Measurements from ENCODE around the gene PLEKHN1.

The PLEKHN1 gene

DNA sequence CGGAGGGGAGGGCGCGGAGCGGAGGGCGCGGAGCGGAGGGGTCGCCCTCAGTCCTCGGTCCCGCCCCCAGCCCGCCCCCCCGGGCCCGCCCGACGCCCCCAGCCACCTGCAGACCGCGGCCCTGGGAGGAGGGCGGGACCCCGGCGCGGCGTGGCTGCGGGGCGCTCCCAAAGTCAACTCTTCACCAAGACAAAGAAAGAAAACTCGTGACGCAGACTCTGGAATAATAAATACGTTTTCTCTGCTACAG is 32.4 kb downstream of the PLEKHN1 start:
- H3K27ac ChIP-seq (ENCODE audit: low read depth, low read length, severe bottlenecking): no peak overlapping the region
- 0 to 4% methylated on average over 12 to 15 of the region's 27 CpGs for WGBS, 2 experiments (ENCODE audit: insufficient coverage in 2 of 2)
- peak overlapping the region; percentile 68 for H3K4me3 ChIP-seq (ENCODE audit: extremely low read depth, insufficient read depth, low read length, poor library complexity, severe bottlenecking)
- no peaks in the 10 kb centered on the region for H3K9me3 ChIP-seq (ENCODE audit: control insufficient read depth, low read length)
- no peaks in the 10 kb centered on the region for H3K36me3 ChIP-seq (ENCODE audit: control insufficient read depth, insufficient read depth, low read length)
- H3K4me1 ChIP-seq (ENCODE audit: control insufficient read depth, insufficient read depth, low read length, poor library complexity, severe bottlenecking): peaks cover 17% of the 10 kb centered on the region

DNA sequence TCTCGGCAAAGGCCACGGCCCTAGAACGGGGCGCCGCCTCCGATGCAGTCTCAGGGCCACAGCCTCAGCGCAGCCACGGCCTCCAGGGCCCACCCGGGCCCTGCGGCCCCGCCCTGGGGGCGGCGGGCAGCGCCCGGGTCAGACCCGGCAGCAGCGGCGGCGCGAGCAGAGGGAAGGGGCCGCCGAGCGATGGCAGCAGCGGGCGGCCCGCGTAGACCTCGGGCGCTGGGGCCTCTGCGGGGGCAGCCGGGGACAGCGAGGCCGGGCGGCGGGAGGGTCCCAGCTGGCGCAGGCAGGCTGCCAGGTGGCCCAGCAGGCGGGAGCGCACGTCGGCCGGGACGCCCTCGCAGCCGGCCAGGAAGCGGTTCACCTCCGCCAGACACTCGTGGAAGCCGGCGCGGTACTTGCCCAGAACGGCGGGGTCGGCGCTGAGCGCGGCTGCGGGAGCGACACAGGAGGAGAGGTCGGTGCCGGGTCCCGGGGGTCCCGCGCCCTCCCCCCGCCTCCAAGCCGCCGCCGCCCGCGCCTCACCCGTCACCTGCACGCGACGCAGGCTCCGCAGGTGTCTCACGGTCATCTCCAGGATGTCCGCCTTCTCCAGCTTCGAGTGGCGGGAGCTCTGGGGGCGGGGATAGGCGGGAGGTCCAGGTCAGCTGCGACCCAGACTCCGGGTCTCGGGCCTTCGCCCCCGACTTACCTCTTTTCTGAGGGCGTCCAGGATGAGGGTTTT is 32.9 kb downstream of the PLEKHN1 start:
- Histone ChIP-seq H3K9me3 (ENCODE audit: control insufficient read depth, low read length) (no peaks in the 10 kb centered on the region), H3K4me1 (ENCODE audit: control insufficient read depth, insufficient read depth, low read length, poor library complexity, severe bottlenecking) (peaks cover 22% of the 10 kb centered on the region), H3K27ac (ENCODE audit: low read depth, low read length, severe bottlenecking) (peak overlapping the region; percentile 99), H3K36me3 (ENCODE audit: control insufficient read depth, insufficient read depth, low read length) (no peaks in the 10 kb centered on the region), H3K4me3 (ENCODE audit: extremely low read depth, insufficient read depth, low read length, poor library complexity, severe bottlenecking) (peak overlapping the region; percentile 68)
- WGBS, 2 experiments (ENCODE audit: insufficient coverage in 2 of 2): 1 to 2% methylated on average over 75 to 77 of the region's 86 CpGs

DNA sequence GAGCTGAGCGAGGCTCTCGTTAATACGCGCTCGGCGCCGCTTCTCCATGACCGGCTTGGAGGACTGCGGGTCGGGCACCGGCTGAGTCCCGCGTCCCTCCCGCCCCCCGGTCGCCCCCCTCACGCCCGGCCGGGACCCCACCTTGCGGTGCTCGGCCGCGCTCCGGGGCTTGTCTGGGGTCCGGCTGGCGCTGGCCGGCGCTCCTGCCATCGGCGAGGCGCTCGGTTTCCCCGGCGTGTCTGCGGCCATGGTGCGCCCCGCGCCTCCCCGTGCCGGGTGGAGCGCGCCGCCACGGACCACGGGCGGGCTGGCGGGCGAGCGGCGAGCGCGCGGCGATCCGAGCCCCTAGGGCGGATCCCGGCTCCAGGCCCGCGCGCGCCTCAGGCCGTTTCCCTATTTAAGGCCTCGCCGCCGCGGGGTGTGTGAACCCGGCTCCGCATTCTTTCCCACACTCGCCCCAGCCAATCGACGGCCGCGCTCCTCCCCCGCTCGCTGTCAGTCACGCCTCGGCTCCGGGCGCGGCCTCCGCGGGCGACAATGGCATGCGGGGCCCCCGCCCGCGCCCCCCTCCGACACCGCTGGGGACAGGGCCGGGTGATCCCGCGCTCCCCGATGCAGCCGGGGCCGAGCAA is 33.6 kb downstream of the PLEKHN1 start, which contains the start of gene HES4:
Gene HES4 (minus strand): TSS at position 373 of the 632 bp plus-strand sequence. CDS start 124 bp downstream, at position 249.
- WGBS, 2 experiments (ENCODE audit: insufficient coverage in 2 of 2): 1% methylated on average over 57 to 83 of the region's 95 CpGs
- H3K27ac ChIP-seq (ENCODE audit: low read depth, low read length, severe bottlenecking): peak within 1 kb of the TSS; percentile 99
- peaks cover 28% of the 10 kb centered on the region for H3K4me1 ChIP-seq (ENCODE audit: control insufficient read depth, insufficient read depth, low read length, poor library complexity, severe bottlenecking)
- no peaks in the 10 kb centered on the region for H3K9me3 ChIP-seq (ENCODE audit: control insufficient read depth, low read length)
- no peaks in the 10 kb centered on the region for H3K36me3 ChIP-seq (ENCODE audit: control insufficient read depth, insufficient read depth, low read length)
- peak within 1 kb of the TSS; percentile 68 for H3K4me3 ChIP-seq (ENCODE audit: extremely low read depth, insufficient read depth, low read length, poor library complexity, severe bottlenecking)

DNA sequence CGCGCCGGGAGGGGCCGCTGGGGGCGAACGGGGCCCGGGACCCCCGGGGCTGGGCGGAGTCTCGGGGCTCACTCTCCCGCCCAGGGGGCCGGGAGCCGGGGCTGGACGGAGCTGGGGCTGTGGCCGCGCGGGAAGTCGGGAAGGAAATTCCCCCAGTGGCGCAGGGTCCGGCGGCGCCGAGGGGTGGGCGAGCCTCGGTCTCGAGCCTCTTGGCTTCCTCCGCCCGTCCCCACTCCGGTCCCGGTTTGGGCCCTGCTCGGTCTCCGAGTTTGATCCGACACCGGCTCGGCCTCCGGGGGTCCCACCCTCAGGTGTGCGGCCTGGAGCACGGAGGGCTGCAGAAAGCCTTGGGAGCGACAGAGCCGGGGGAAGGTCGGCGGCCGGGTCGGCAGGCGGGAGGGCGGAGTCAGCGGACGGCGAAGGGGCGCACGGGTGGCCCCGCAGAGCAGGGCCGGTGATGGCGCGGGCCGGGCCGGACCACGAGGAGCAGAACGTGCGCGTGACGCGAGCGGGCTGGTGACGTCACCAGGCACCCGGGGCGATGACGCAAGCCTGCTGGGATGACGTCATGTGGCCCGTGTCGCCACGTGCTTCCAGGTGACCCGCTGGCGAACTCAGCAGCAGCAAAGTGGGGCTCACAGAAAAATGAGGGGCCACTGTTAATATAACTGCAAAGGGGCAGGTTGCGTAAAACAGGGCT is 34.2 kb downstream of the PLEKHN1 start:
- Histone ChIP-seq H3K27ac (ENCODE audit: low read depth, low read length, severe bottlenecking) (peak overlapping the region; percentile 99), H3K36me3 (ENCODE audit: control insufficient read depth, insufficient read depth, low read length) (no peaks in the 10 kb centered on the region), H3K9me3 (ENCODE audit: control insufficient read depth, low read length) (no peaks in the 10 kb centered on the region), H3K4me3 (ENCODE audit: extremely low read depth, insufficient read depth, low read length, poor library complexity, severe bottlenecking) (peak overlapping the region; percentile 68), H3K4me1 (ENCODE audit: control insufficient read depth, insufficient read depth, low read length, poor library complexity, severe bottlenecking) (peaks cover 35% of the 10 kb centered on the region)
- WGBS, 2 experiments (ENCODE audit: insufficient coverage in 2 of 2): 2% methylated on average over 68 to 70 of the region's 75 CpGs

DNA sequence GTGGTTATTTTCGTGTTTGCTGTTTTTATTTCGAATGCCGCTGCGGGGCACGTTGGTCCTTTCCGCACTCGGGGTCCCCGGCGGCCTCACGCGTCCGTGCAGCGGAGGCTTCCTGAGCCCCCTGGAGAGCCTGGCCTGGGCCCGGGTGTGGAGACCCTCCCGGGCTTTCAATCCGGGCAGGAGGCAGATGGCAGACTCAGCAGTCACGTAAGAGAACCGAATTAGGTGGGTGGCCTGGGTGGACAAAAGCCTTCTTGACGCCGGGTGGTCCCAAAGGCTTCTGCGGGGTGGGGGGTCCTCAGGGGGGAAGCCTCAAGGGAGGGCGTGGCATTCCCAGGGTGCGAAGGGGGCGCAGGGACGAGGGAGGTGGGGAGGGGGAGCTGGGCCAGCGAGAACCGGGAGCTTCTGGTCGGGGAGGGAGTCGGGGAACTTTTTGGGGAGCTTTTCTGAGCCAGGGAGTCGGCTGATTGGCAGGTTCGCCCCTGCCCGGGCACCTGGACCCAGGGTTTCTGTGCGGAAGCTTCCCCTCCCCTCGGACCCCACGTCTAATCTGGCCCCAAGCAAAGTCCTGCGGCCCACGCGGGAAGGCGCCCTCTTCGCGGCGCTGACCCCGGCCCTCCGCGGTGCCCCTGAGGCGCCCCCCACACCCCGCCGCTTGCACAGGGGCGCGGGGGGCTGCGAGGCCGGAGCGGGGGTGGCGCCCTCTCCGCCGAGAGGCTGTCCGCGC is 34.9 kb downstream of the PLEKHN1 start:
- Histone ChIP-seq H3K4me1 (ENCODE audit: control insufficient read depth, insufficient read depth, low read length, poor library complexity, severe bottlenecking) (peaks cover 40% of the 10 kb centered on the region), H3K36me3 (ENCODE audit: control insufficient read depth, insufficient read depth, low read length) (no peaks in the 10 kb centered on the region), H3K9me3 (ENCODE audit: control insufficient read depth, low read length) (no peaks in the 10 kb centered on the region), H3K4me3 (ENCODE audit: extremely low read depth, insufficient read depth, low read length, poor library complexity, severe bottlenecking) (peak overlapping the region; percentile 68), H3K27ac (ENCODE audit: low read depth, low read length, severe bottlenecking) (peak overlapping the region; percentile 99)
- 4 to 5% methylated on average over 29 to 41 of the region's 58 CpGs for WGBS, 2 experiments (ENCODE audit: insufficient coverage in 2 of 2)

DNA sequence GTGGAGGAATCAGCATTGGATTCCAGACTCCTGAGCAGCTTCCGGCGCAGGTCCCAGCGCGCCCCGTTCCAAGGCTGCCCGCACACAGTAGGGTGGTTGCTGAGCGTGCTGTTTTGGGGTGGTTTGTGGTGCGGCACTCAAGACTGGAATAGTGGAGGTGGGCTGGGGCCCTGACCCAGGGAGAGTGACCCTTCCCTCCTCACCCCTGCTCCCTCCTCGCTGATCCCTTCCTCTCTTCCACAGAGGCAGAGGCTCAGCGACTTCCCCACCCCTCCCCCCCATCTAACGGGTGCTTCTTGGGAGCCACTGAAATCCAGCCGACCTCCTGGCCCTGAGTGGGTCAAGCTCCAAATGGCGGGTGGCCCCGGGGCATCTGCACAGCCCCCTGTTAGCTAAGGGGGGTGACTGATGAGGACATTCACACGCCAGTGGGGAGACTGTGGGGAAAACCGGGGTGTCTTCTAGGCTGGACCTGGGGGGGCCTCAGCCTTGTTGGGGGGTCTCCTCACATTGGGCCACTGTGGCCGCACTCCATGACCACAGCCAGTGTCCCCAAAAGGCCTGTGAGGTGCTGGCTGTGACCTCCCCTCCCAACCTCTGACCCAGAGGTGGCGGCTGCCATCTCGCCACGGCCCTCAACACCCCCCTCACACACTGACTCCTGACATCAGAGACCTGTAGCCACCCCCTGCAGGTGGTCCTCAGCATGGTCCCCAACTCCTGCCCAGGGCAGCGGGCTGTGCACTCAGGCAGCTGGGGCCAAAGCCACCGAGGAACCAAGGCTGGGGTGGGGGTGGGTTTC is 37.5 kb downstream of the PLEKHN1 start:
- Histone ChIP-seq H3K27ac (ENCODE audit: low read depth, low read length, severe bottlenecking) (no peak overlapping the region), H3K4me3 (ENCODE audit: extremely low read depth, insufficient read depth, low read length, poor library complexity, severe bottlenecking) (no peak overlapping the region), H3K9me3 (ENCODE audit: control insufficient read depth, low read length) (no peaks in the 10 kb centered on the region), H3K4me1 (ENCODE audit: control insufficient read depth, insufficient read depth, low read length, poor library complexity, severe bottlenecking) (peaks cover 36% of the 10 kb centered on the region), H3K36me3 (ENCODE audit: control insufficient read depth, insufficient read depth, low read length) (no peaks in the 10 kb centered on the region)
- 79 to 92% methylated on average over 9 to 12 of the region's 22 CpGs for WGBS, 2 experiments (ENCODE audit: insufficient coverage in 2 of 2)

DNA sequence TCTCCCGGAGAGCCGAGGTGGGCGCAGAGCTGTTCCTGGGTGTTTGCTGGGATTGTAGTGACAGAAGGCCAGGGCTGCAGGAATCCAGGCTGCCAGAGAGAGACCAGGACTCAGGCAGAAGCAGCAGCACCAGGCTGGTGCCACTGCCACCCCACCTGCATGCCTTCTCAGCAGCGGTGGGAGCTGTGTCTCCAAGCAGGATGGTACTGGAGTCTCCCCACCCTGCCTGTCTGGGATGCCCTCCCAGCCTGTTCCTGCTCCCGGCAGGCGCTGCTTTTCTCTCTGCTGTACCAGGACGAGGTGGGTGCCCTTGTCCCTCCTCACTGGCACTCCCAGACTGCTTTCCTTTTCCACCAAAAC is 38.1 kb downstream of the PLEKHN1 start:
- 84% methylated on average over 6 to 7 of the region's 7 CpGs for WGBS, 2 experiments (ENCODE audit: insufficient coverage in 2 of 2)
- Histone ChIP-seq H3K4me3 (ENCODE audit: extremely low read depth, insufficient read depth, low read length, poor library complexity, severe bottlenecking) (no peak overlapping the region), H3K4me1 (ENCODE audit: control insufficient read depth, insufficient read depth, low read length, poor library complexity, severe bottlenecking) (peaks cover 36% of the 10 kb centered on the region)

DNA sequence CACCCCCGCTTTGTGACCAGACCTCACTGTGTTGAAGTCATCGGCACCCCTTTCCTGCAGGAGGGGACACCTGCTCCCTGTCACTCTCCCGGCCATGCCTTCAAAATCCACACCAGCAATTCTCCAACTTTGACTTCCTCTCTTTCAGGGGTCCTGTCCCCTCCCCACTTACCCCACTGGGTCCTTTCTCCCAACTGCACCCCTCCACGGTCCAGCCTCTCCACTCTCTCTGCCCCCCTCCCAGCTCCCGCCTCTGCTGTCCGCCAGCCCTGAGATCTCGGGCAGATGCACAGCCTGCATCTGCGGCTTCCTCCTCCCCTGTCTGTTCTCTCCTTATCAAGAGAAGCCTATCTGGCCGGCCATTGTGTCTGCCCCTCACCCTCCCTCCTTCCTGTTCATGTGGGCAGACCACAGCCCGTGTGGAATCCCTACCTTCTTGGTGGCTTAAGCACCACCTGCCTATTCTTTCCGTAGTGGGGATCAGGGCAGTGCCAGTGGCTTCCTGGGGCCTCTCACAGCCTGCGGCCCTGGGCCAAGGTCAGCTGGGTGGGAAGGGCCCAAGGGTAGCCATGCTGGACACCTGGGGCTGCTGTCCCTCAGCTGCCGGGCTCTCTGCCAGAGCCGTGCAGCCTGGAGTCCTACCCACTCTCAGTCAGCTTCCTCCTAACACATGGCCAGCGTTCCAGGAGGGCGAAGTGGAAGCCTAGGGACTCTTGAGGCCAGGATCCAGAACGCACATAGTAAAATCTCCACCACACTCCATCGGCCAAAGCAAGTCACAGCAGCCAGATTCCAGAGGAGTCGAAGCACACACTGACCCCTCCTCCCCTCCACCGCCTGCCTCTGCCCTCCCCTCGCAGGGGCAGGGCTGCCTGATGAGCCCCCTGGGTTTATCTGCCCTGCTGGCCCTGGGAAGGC is 38.8 kb downstream of the PLEKHN1 start:
- 45 to 53% methylated on average over 13 to 18 of the region's 21 CpGs for WGBS, 2 experiments (ENCODE audit: insufficient coverage in 2 of 2)
- Histone ChIP-seq H3K27ac (ENCODE audit: low read depth, low read length, severe bottlenecking) (peak overlapping the region; percentile 83), H3K36me3 (ENCODE audit: control insufficient read depth, insufficient read depth, low read length) (no peaks in the 10 kb centered on the region), H3K4me1 (ENCODE audit: control insufficient read depth, insufficient read depth, low read length, poor library complexity, severe bottlenecking) (peaks cover 36% of the 10 kb centered on the region), H3K9me3 (ENCODE audit: control insufficient read depth, low read length) (no peaks in the 10 kb centered on the region), H3K4me3 (ENCODE audit: extremely low read depth, insufficient read depth, low read length, poor library complexity, severe bottlenecking) (peak overlapping the region; percentile 5)

More for the DNA sequence above, 38.1 kb downstream of the PLEKHN1 start:
- Histone ChIP-seq H3K27ac (ENCODE audit: low read depth, low read length, severe bottlenecking) (no peak overlapping the region), H3K9me3 (ENCODE audit: control insufficient read depth, low read length) (no peaks in the 10 kb centered on the region), H3K36me3 (ENCODE audit: control insufficient read depth, insufficient read depth, low read length) (no peaks in the 10 kb centered on the region)

DNA sequence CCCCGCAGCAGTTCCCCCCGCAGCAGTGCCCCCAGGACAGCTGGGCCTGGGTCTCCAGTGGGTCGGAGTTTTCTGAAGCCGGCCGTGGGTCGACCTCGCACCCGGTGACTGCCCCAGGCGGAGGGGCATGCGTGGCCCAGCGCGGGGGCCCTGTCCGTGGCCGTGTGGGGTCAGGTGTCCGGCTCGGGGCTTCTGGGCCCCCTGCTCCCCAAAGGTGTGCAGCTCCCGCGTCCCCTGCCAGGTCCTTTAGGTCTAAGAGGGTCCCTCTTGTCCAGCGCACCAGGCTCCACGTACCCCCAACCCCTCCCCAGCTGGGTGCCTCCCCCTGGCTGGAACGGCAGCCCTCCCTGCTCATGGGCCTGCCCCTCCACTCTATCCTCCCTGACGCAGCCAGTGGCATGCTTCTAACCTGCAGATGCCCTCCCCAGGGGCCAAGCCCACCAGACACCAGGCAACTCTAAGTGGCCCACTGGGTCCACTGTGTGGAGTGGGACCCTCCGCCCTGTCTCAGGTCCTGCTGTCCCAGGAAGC is 39.6 kb downstream of the PLEKHN1 start:
- Histone ChIP-seq H3K4me1 (ENCODE audit: control insufficient read depth, insufficient read depth, low read length, poor library complexity, severe bottlenecking) (peaks cover 36% of the 10 kb centered on the region), H3K9me3 (ENCODE audit: control insufficient read depth, low read length) (no peaks in the 10 kb centered on the region), H3K27ac (ENCODE audit: low read depth, low read length, severe bottlenecking) (peak overlapping the region; percentile 83), H3K4me3 (ENCODE audit: extremely low read depth, insufficient read depth, low read length, poor library complexity, severe bottlenecking) (no peak overlapping the region), H3K36me3 (ENCODE audit: control insufficient read depth, insufficient read depth, low read length) (no peaks in the 10 kb centered on the region)
- 79 to 81% methylated on average over 21 of the region's 23 CpGs for WGBS, 2 experiments (ENCODE audit: insufficient coverage in 2 of 2)
